ENCODE results near the gene MAG.

- TF ChIP-seq CTCF (IDR thresholded peaks at IDR 0.05) (no peak), POLR2A (IDR thresholded peaks at IDR 0.05) (no peak)
Observed at GRCh38 chr19:35297922-35298321, 6.0 kb downstream of the MAG start.

Measured in body of pancreas (tissue), 4 donors.